WI38 (cell line): ENCODE results near the gene DTX4.

Source experiments
- H3K4me3 ChIP-seq: 2 replicates; pipeline ENCODE4 v1.5.1; 2011; ENCODE audit warnings: low read depth, mild to moderate bottlenecking, control low read depth, low read length
- TF ChIP-seq, protein P1 (sequence below): IDR thresholded peaks from 2 replicates; pipeline ENCODE4 v1.5.1; 2012; ENCODE audit warnings: low read depth, mild to moderate bottlenecking, control low read depth, low read length

DTX4 gene

GRCh38 chr11:59154610-59155009, 17.3 kb upstream of the DTX4 start:
- H3K4me3 ChIP-seq: no peak overlapping the region
- TF ChIP-seq, protein P1, sequence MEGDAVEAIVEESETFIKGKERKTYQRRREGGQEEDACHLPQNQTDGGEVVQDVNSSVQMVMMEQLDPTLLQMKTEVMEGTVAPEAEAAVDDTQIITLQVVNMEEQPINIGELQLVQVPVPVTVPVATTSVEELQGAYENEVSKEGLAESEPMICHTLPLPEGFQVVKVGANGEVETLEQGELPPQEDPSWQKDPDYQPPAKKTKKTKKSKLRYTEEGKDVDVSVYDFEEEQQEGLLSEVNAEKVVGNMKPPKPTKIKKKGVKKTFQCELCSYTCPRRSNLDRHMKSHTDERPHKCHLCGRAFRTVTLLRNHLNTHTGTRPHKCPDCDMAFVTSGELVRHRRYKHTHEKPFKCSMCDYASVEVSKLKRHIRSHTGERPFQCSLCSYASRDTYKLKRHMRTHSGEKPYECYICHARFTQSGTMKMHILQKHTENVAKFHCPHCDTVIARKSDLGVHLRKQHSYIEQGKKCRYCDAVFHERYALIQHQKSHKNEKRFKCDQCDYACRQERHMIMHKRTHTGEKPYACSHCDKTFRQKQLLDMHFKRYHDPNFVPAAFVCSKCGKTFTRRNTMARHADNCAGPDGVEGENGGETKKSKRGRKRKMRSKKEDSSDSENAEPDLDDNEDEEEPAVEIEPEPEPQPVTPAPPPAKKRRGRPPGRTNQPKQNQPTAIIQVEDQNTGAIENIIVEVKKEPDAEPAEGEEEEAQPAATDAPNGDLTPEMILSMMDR: no peak

- no peak overlapping the region for H3K4me3 ChIP-seq
- TF ChIP-seq, protein P1: no peak
Measured at GRCh38 chr11:59157433-59157832, 14.5 kb upstream of the DTX4 start.

DNA sequence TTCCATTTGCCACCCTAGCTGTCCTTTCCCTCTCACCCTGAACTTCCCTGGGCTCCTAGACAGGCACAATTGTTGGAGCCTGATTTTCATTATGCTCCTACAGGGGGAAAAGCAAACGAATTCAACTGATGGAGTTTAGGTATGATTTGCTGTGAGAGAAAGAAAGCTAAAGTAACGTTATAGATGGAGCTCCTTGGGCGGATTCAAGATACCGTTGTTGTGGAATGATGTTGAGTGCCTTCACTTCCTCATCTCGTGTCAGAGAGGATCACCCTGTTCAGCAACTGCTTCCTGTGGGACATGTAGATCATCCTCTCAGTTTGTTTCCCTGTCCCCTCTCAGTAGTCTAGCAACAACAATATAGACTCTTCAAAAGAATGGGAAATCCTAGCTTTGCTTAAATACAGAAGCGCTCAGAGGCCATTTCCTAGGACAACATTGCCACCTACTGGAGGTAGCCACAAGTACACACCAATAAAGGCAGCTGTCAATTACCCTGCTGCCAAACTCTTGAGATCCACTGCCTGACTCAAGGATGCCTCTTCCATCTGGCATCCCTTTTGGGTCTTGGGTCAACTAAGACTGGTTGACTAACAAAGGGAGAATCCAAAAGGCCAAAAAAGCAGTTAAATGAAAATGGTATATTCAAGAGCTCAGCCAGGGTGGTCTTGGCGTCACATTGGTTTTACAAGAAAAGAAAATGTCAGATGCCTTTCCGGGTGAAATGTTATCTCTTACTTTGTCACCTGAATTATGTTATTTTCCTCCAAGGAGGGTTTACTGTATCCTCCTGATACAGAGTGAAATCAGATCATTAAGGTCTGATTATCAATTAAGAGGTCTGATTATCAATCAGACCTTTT, 13.5 kb upstream of the DTX4 start:
- TF ChIP-seq, protein P1: peak; percentile 70
- H3K4me3 ChIP-seq: no peak overlapping the region

GRCh38 chr11:59164028-59164427, 7.9 kb upstream of the DTX4 start:
- H3K4me3 ChIP-seq: no peak overlapping the region
- TF ChIP-seq, protein P1: no peak

DNA sequence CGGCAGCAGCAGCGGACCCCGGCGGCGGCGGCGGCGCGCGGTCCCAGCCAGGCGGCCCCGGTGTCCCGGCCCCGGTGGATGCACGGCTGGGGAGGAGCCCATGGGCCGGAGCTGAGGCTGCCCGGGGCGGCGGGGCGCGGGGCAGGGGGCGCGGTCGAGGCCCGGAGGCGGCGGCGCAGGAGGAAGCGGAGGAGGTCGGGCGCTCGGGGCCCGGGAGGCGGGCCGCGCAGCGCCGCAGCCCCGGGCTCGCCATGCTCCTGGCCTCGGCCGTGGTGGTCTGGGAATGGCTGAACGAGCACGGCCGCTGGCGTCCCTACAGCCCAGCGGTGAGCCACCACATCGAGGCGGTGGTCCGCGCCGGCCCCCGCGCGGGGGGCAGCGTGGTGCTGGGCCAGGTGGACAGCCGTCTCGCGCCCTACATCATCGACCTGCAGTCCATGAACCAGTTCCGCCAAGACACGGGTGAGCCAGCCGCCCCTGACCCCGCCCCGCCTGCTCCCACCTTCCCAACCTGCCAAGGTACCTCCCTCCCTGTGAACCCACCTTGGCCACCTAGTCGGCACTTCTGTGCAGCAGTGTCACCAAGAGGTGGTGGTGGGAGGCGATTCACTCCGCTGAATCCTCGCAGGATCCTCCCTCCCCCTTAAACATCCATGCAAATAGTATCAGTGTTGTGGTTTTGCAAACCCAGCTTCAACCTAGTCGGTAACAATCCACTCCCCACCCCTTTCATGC, 580 bp downstream of the DTX4 start:
- TF ChIP-seq, protein P1: no peak
- peak overlapping the region; percentile 82 for H3K4me3 ChIP-seq

DNA sequence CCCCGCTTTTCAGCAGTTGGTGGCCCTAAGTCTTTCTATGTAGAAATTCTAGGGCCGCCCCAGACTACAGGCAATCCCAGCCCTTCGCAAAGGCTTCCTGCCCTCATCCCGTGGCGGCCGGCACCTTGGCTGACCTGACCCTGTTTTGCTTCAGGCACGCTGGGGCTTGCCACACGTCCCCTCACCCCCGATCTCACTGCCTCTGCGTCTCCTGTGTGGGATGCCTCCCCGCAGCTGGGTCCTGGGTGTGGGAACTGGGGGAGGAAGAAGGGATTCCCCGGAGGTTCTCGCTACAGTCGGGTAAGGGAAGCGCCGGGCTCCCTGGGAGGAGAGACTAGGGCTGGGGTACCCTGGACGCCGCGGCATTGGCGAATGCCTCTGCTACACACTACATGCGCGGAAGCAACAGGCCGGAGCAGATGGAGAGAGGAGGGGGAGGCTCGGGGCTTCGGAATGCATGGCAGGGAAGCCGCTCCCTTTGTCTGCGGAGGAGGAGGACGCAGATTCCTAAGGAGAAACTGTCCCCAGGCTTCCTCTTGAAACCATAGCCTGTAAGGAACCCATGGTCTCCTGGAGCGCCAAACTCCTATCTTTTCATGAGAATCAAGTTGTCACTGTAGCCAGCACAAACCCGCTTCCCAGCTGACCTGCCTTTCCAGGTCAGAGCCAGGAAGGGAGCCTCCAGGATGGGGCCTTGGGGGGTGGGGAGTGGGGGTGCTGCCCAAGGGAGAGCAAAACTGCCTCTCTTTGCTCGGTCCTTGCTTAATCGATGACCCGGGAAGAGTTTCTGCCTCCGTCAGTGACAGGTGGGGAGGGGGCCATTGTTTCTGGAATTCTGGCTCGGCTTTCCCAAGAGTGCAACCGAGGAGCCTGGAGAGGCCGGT, 1.4 kb downstream of the DTX4 start:
- peak overlapping the region; percentile 82 for H3K4me3 ChIP-seq
- TF ChIP-seq, protein P1: no peak
